HS-27A (cell line): ENCODE results near the gene RXFP1.

Experiments used
- DNase-seq: peaks from one replicate; pipeline ENCODE4 v3.0.0-alpha.2; 2012; ENCODE audit warnings: low read depth, missing footprints

Gene RXFP1

DNA sequence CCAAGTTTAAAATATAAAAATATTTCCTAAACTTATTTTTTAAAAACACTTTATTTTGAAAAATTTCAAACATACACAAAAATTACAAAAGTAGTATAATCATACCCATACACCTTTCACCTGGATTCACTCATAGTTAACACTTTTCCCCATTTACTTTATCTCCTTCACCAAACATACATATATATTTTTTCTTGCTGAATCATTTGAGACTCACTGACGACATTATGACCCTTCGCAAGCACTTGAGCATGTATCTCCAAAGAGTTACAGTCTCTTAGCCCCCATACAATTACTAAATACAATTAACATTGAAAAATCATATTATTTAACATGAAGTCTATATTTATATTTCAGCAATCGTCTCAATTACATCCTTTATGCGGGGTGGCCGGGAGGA is 19.8 kb downstream of the RXFP1 start:
- no peak for DNase-seq

DNA sequence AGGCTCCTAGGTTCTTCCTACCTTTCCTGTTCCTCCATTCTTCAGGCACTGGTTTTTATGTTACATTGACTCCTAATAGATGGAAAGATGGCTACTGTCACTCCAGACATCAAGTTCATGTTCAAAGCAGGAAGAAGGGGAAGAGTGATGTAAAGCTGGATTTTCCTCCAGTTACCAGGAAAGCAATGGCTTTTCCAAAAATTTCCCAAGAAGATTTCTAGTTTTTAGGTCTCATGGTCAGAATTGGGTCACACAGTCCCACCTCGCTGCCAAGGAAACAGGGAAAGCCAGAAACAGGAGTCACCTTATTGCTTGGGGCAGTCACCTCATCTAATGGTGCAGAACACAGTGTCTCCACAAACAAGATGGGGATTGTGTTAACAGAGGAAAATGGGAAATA is 21.5 kb downstream of the RXFP1 start:
- no peak for DNase-seq

DNA sequence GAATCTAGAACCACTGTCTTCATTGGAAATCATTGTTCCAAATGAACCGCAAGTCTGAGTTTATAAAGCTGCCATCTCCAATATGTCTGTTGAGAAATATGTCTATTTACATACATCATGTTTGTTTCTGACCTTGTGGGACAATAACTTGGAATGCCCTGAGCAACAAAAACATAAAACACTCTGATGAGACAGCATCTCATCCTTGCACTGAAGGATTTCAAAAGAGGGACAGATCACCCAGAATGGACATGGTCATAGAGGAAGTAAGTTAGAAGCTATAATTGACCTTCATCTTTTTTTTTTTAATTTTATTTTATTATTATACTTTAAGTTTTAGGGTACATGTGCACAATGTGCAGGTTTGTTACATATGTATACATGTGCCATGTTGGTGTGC is 22.5 kb downstream of the RXFP1 start:
- DNase-seq, result no peak

DNA sequence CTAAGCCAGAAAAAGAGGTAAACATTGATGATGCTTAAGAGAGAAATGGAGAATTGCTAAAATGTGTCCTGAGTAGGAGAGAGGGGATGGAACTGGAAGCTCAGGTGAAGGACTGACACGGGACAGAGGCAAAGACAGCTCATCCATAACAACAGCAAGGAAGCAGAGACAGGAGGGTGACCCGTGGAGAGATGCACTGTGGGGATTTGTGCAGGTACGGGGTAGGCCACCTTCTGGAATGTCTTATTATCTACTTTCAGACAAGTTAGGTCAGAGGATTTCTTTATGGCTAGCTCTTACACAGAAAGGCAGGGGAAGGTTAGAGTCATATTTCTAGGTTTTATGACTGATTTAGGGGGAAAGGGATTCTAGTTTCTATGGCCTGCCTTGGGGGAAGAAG is 31.7 kb downstream of the RXFP1 start:
- no peak for DNase-seq

DNA sequence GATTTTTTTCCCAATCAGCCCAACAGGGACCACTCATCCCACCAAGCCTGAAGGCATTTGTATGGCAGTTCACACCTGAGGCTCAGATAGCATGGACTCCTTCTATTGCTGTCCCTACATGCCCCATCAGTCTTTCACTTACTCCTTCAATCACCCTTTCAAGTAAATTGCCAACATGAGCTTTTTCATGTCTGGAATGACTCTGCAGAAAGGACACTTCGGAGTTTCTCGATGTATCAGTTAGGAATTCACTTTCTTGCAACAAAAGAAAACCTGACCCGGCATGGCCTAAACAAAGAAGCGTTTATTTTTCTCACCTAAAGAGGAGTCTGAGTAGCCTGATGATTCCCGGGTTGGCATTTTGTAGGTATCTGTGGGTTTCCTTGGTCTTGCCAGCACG is 38.6 kb downstream of the RXFP1 start:
- DNase-seq, result no peak

DNA sequence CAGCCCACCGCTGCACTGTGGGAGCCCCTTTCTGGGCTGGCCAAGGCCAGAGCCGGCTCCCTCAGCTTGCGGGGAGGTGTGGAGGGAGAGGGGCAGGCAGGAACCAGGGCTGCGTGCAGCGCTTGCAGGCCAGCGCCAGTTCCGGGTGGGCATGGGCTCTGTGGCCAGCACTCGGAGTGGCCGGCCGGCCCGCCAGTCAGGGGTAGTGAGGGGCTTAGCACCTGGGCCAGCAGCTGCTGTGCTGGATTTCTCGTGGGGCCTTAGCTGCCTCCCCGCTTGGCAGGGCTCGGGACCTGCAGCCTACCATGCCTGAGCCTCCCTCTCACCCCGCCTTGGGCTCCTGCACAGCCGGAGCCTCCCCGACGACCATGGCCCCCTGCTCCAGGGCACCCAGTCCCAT is 45.2 kb downstream of the RXFP1 start:
- no peak for DNase-seq

DNA sequence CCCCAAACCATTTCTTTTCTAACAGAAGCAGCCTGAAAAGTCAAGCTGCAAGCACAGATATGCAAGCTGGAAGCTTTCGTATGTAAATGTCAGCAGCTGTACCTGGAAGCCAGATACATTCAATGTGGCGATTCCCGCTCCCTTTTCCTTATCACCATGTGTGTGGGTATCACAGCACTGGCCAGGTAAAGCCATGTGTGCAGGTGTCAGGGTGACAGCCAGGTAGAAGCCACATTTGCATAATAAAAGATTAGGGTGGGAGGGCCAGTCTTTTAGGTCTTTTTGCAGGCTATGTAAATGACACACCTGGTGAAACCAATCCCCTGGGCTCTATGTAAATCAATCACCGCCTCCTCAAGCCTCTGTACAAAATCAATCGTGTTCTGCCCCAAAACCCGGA is 50.1 kb downstream of the RXFP1 start:
- DNase-seq, result no peak

DNA sequence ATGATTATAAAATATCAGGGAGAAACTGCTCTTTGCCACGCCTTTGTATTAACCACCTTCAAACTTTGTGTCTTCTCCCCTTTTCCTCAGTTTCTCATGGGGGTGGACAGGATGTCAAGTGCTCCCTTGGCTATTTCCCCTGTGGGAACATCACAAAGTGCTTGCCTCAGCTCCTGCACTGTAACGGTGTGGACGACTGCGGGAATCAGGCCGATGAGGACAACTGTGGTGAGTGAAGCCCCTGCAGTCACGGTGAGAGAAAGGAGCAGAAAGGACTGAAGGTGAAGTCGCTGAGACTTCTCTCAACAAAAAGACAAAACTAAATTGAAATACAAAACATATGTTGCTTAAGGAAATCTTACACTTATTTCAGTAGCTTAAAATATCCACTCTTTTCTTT is 50.9 kb downstream of the RXFP1 start:
- no peak for DNase-seq

DNA sequence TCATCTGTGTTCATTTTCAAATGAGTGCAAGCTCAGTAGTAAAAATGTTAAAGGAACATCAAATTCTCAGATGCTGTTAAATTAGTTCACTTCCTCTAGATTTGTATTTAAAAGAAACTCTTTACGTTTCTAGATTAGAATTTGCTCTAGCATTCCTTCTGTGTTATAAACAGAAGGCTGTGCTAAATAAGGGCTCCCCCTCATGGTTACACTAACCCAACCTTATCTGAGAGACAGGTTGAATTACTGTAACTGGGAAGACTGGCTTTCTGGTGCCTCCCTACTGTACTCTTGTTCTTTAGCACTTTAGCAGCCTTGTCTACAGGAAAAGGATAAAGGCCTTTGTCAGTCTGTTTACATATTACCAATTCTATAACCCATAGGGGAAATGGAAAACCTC is 56.8 kb downstream of the RXFP1 start:
- no peak for DNase-seq

DNA sequence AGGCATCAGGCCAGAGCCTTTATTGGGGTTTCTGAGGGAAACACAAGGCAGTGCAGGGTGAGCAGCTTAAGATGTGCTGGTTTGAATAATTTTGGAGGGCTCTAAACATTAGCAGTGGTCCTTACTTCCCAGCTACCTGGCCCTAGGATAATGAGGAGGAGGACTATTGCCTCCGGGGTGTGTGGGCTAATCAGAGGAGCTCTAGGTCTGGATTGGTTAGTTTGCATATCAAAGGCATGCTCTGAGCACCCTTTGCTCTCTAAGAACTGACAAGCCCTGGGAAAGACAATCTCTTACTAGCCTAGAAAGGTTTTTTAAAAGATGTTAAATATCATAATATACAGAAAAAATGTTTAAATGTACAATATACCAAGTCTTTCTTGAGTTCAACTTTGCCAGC is 58.4 kb downstream of the RXFP1 start:
- DNase-seq, result no peak

DNA sequence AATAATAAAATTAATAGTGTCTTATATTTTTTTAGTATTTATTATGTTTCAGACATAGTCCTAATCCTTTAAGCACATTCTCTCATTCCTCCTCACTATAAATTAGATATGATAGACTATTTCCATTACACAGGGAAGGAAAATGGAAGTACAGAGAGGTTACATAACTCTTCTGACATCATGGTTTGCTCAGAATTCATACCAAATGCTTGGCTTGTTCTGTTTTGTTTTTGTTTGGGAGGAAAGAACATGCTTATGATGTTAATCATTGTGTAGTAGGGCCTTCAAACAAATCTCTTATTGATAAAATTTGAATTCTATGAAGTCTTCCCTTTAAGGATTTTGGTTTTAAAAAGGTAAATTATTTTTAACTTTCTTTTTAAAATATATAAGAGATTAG is 59.5 kb downstream of the RXFP1 start:
- no peak for DNase-seq

DNA sequence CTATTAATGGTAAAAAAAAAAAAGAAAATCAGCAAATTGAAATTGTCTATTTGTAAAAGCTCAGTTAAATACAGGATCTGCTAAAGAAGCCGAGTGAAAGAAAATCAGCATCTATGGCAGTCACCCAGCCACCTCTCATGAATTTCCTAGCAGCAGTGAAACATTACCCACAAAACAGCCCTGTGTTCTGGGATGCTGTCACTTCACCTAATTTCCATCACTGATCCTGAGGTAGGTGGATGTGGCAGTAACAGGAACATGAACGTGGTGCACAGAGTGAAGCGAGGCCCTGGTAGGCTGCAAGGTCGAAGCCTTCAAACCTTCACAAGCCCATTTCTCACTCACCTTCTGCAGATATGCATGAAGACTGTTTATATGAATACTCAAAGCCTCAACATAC is 65.2 kb downstream of the RXFP1 start:
- no peak for DNase-seq

DNA sequence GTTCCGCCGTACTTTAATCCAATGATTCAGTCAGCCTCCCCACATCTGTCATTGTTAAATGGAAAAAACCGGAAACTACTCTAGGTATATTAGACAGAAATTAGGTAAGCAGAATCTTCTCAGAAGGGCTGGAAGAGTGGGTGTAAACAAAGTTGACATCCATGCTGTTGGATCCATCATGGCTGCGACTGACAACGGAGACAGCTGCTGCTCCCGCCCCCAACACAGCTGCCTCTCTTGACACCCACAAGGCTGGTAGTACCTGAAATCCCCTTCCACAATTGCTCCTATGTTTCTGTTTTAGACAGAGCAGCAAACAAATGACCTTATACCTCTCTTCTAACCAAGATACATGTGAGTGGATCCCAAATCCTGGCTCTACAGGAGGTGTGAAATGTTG is 66.6 kb downstream of the RXFP1 start:
- DNase-seq, result no peak

DNA sequence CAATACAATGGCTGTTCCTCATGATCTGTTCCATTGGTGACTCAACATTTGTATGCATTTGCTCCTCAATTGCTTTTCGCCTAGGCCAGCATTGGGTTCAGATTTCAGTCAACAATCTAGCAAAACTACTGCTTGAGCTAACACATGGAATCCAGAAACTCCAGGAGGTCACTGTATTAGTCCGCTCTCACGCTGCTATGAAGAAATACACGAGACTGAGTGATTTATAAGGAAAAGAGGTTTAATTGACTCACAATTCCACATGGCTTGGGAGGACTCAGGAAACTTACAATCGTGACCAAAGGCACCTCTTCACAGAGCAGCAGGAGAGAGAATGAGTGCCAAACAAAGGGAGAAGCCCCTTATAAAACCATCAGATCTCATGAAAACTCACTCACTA is 67.1 kb downstream of the RXFP1 start:
- DNase-seq, result no peak

DNA sequence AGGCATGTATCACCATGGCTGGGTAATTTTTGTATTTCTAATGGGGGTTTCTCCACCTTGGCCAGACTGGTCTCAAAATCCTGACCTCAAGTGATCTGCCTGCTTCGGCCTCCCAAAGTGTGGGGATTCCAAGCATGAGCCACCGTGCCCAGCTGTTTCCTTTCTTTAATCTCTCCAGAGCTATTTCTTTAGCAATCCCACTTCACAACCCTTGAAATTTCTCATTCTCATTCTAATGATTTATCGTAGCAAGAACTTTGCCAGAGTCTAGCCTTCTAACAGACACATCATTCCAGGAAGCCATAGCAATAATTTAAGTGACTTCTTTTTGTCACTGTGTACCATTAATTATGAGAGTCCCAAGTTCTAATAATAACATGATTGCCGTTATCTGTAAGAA is 68.6 kb downstream of the RXFP1 start:
- DNase-seq, result no peak

DNA sequence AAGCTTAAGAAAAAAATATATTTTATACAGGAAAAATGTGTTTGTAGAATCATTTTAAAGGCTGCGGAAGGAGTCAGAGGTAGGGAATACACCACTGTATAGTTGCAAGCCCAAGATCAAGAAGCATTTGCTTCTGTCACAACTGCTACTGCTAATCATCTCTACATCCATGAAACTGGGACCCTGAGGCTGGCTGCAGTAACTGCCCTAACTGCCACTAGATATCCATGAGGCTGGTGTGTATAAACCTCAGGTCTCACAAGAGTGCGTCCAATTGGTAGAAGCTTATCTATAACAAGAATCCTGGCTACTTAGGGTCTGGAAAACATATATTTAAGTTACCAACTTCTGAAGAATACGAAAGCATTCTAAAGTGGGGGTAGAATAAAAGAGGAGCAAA is 69.1 kb downstream of the RXFP1 start:
- no peak for DNase-seq

DNA sequence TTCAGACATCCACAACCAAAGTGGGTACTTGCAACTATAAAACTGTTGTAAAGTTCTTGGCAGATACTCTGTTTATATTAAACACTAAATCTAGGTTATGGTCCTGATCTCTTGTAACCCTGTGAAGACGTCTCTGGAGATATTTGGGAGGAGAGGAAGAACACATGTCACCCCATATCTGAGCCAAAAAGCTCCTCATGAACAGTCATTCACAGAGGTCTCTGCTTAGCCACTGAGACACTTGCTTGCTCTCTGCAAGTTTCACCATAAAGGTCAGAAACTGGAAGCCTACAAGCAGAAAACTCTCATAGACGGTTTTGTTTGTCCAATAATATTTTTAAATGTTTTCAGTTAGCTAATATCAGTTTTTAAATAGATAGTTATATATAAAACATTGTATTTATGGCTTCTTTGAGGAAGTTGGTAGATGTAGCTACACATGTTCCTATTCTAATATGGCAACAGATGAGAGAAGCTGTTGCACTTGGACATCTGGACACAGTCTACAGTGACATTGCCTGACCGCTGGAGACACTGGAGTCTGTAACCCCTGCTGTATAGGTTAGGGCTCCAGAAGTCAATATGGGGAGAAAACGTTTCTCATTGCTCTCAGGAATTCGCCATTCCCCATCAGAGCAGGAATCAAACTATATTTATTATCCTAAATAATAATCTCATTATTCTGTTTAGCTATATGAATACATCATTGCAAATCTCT is 76.4 kb downstream of the RXFP1 start:
- no peak for DNase-seq

DNA sequence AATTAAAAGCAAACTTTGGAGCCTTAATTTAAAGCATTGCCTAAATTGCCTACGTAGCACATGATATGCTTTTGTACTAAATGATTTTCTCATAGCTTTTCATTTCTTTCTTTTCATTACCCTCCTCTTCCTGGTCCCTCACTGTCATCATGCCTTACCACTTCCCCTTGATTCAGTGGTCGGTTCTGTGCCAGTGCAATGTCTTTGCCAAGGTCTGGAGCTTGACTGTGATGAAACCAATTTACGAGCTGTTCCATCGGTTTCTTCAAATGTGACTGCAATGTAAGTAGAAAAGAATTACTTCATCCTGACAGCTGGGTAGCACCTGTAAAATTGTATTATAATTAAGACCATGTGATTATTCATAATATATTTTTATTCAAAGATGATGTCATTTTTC is 77.5 kb downstream of the RXFP1 start:
- no peak for DNase-seq

DNA sequence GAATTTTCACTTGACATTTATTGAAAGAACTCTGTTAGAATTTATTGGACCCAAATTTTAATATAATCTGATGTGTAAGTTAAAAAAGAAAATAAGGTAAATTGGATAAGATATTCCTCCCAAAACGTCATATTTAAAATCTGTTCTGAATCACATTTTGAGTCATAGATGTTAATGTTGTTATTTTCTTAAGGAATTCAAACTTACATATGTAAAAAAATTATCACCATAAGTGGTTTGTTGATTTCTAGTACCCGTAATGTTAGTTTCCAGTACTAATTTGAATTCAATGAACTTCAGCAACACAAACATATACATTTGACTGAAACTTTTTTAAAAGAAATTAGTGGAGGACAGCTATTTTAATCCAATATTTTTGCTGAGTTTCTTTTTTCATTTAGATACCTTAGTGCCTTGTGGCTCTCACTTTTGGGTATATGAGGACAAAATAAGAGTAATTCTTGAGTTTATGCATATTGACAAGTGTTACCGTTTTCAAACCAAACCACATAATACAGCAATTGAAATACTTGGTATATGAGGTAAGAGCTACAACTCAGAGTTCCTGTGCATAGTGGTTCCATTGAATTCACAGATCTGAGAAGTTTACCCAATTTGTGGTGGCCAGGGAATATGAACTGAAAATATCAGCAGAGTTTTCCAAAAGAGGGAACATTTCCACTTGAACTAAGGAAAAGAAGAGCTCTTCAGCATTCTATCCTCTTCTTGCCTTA is 78.2 kb downstream of the RXFP1 start:
- DNase-seq, result no peak

DNA sequence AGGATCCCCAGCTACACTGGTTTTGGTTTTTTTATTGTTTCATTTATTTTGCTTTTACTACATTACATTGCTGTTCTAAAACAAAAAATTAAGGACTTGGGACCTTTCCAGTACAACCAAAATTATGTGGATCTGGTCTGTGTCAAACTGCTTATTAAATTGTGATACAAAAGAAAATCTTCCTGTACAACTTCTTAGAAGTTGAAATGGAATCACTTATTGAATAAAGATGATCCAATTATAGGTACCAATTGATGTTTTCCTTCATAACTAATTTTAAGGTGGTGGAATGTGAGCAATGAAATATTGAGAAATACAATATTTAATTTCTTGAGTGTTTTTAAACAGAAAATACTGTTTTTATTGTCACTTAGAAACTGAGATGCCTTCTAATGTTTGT is 82.7 kb downstream of the RXFP1 start:
- no peak for DNase-seq

DNA sequence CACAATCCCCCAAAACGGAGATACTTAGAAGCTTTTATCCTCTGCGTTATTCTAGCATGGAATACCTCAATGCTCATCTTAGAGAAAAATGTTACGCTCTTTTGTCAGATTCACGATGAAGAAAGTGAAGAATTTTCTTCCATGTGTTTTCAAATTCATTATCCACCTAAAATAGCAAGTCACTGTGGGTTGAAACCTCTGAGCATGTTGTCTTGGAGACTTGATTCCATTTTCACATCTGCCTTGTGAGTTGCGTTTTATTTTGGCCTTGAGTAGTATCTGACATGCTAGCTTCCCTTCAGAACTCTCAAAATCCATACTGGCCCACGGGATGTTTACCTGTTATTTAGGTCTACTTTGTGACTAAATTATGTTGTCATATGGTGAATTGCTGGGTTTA is 83.7 kb downstream of the RXFP1 start:
- DNase-seq, result no peak

DNA sequence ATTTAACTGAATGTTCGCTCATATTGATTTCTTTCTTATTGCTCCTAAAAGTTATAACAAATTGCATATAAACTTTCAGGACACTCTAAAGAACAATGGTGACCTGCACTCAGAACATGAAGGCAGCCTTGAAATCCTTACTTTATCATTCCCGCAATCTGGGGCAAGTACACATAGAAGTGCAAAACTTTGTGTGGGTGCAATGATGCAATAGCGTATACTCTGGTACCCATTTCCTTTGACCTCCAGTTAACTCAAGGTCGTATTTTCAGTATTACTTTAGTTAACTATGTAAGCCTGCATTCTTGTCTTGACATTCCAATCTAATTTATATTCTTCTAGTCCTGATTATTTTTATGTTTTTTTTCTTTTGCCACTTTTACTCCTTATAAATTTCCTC is 85.3 kb downstream of the RXFP1 start:
- no peak for DNase-seq

DNA sequence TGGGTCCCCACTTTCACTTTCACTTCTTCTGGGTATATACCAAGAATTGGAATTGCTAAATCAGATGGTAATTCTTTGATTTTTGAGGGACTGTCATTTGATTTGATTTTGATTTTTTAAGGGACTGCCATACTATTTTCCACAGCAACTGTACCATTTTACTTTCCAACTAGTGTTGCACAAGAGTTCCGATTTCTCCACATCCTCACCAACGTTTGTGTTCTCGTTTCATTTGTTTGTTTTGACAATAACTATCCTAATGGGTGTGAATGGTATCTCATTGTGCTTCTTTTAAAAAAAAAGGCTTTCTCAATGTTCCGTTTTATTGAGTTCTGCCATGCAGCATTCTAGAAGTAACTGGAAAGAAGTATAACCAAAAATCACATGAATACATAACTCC is 87.4 kb downstream of the RXFP1 start:
- DNase-seq, result no peak

DNA sequence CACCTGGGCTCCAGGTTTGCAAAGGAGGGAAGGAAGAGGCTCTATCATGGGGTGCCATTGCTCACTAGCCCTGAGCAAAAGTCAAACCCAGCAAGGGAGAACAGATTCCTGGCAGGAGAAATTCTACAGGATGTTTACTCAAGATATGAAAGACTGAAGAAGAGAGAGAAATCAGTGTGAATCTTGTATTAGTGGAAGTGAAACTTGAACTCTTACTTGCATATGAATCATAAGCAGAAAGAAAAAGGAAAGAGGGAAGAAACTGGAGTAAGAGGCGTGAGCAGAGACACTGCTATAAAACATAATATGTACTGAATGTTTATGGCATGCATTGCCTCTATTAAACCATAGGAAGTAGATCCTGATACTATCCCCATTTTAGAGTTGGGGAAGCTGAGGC is 89.1 kb downstream of the RXFP1 start:
- no peak for DNase-seq
